Upper lobe of right lung (tissue), 1 donor: Measurements from ENCODE around the gene TMOD3. TPM values are rescaled to one million over a fixed set of nuclear protein-coding genes. Genes with fewer than 3 reads are reported as not detected.

Experiments
- ATAC-seq: fragments of 200-7000 bp; cut with Tn5 transposase; one replicate; pipeline ENCODE4 v1.9.1; 2020; ENCODE audit warnings: mild to moderate bottlenecking, moderate library complexity
- DNase-seq: peaks from one replicate; pipeline ENCODE4 v3.0.0-alpha.2; 2020
- H3K27ac ChIP-seq: fragments of 200-600 bp; one replicate; pipeline ENCODE4 v1.8.0; 2022
- H3K27me3 ChIP-seq: fragments of 200-600 bp; one replicate; pipeline ENCODE4 v1.8.0; 2022; ENCODE audit warnings: mild to moderate bottlenecking
- H3K36me3 ChIP-seq: fragments of 200-600 bp; one replicate; pipeline ENCODE4 v1.8.0; 2022
- H3K4me1 ChIP-seq: fragments of 200-600 bp; one replicate; pipeline ENCODE4 v1.8.0; 2022
- H3K4me3 ChIP-seq: fragments of 200-600 bp; one replicate; pipeline ENCODE4 v1.8.0; 2022; ENCODE audit warnings: mild to moderate bottlenecking
- H3K9me3 ChIP-seq: fragments of 200-600 bp; one replicate; pipeline ENCODE4 v1.8.0; 2022
- CTCF ChIP-seq: fragments of 200-600 bp; IDR thresholded peaks from one replicate; pipeline ENCODE4 v1.8.0; 2022; ENCODE audit warnings: antibody characterized with exemption
- intact Hi-C: fragments of 100-400 bp; cut with DNase I; formaldehyde crosslinking; loops from one replicate; pipeline ENCODE4 v1.11.0; 2022
- total RNA-seq: library from RNA; stranded (reverse); fragmentation: NEBNext Ultra II Directional; extraction: Animal tissue kit (Norgen Biotek cat#: 25700); gene quantifications from one replicate; pipeline ENCODE4 v1.2.1, GENCODE V29; 2021
- donor health status: DM: no; HTN: yes; CAD: no; lungs with severe emphysema.

The TMOD3 gene
- total RNA-seq, 1 donor from 2014 or later: 78.4 TPM

DNA sequence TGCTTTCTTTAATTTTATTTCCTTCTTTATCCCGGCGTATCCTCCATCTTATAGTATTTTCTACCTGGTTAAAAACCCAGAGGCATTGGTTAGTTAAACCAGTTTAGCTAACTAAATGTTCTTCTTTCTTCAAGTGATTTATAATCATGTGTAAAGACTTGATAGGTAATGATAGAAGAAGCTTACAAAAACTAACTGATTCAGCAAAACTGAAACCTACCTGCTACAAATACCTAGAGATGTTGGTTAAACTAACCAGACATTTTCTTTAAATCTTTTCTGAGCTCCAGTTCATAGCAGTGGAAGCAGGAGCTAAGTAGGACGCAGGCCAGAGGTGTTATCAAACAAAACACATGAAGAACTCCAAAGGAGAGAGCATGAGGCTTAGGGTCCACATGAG lies 97.4 kb downstream of the TMOD3 start:
- ATAC-seq: no peak
- TF ChIP-seq CTCF: no peak

DNA sequence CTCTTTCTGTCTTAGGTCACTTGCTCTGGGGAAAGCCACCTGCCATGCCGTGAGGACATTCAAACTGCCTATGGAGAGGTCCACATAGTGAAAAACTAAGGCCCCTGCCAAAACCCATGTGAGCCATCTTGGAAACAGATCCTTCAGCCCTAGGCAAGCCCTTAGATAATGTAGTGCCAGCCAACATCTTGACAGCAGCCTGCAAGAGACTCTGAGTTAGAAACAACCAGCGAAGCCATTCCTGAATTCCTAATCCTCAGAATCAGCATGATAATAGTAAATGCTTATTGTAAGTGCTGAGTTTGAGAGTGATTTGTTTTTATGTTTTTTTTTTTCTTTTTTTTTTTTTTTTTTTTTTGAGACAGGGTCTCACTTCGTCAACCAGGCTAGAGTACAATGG lies 101.6 kb downstream of the TMOD3 start:
- intact Hi-C loops: no loop called here
- ATAC-seq (no peak), DNase-seq (no peak)
- H3K36me3 ChIP-seq: peaks cover 24% of the 10 kb centered on the region
- no peak overlapping the region for H3K4me3 ChIP-seq
- no peak overlapping the region for H3K27ac ChIP-seq
- H3K27me3 ChIP-seq: no peaks in the 10 kb centered on the region
- no peak for TF ChIP-seq CTCF
- H3K9me3 ChIP-seq: no peaks in the 10 kb centered on the region
- H3K4me1 ChIP-seq: no peaks in the 10 kb centered on the region

More for the DNA sequence above, 97.4 kb downstream of the TMOD3 start:
- DNase-seq: no peak
- Histone ChIP-seq H3K27me3 (no peaks in the 10 kb centered on the region), H3K27ac (no peak overlapping the region), H3K36me3 (peaks cover 44% of the 10 kb centered on the region), H3K4me1 (no peaks in the 10 kb centered on the region), H3K4me3 (no peak overlapping the region), H3K9me3 (no peaks in the 10 kb centered on the region)
- intact Hi-C loops: no loop called here

DNA sequence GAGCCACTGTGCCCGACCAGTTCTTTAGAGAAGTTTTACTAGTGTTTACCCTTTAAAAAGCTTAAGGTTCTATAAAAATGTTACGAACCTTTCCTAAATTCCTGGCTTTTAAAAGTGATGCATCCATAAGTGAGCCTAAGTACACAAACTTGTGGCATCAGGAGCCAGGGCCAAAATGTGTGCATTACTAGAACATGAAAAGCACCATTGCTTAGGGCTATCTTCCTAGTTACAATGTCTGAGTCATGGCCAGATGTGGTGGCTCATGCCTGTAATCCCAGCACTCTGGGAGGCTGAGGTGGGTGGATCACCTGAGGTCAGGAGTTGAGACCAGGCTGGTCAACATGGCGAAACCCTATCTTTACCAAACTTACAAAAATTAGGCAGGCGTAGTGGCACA lies 102.2 kb downstream of the TMOD3 start:
- Histone ChIP-seq H3K27ac (no peak overlapping the region), H3K27me3 (no peaks in the 10 kb centered on the region), H3K4me1 (no peaks in the 10 kb centered on the region), H3K4me3 (no peak overlapping the region), H3K36me3 (peaks cover 30% of the 10 kb centered on the region), H3K9me3 (no peaks in the 10 kb centered on the region)
- no peak for DNase-seq
- ATAC-seq: no peak
- intact Hi-C loops: no loop called here
- TF ChIP-seq CTCF: no peak

DNA sequence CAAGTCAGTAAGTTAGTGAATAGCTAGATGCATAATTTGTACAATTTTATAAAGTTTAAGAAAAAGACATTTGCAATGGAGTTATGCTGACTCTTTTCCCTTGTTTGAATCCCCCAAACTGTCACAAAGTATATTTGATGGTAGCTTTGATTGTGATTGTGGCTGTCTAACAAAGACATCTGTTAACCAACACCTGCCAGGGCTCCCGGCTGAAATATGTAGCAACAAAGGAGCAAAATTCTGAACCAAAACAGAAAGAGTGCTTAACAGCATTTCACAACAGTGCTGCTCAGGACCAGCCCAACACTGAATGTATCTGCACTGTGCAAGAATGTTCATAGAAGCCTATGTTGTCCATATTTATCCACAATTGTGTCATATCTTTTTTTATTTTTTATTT lies 102.7 kb downstream of the TMOD3 start:
- Histone ChIP-seq H3K9me3 (no peaks in the 10 kb centered on the region), H3K27me3 (no peaks in the 10 kb centered on the region), H3K4me1 (no peaks in the 10 kb centered on the region), H3K4me3 (no peak overlapping the region), H3K36me3 (peaks cover 35% of the 10 kb centered on the region), H3K27ac (no peak overlapping the region)
- no peak for DNase-seq
- TF ChIP-seq CTCF: no peak
- intact Hi-C loops: no loop called here
- no peak for ATAC-seq

DNA sequence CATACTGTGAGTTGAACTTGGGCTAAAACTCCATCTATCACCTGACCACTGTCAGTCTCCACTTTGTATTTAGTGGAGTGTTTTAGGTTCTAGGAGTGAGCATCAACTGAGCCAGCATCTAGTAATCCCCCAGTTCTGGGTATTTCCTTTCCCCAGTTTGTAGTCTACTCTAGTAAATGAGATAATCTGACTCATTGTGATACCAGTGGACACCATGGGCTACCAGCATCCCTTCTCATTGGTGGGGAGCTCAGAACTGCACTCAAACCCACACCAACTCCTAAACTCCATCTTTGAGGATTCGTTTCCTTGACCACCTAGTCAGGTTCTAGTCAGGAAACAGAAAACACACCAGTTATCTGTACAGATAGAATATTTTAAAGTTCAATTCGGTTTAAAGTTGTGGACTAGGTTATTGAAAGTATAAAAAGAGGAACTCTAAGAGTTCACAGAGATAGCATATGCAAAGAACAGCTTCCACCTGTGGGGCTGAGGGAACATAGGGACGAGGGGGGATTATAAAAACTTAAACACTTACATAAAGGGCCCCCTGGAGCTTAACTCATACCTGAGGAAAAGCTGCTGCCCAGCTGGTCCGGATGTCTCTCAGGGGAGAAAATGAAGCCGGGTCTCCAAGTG lies 106.1 kb downstream of the TMOD3 start:
- no peak overlapping the region for H3K4me3 ChIP-seq
- DNase-seq: no peak
- H3K27me3 ChIP-seq: no peaks in the 10 kb centered on the region
- ATAC-seq: no peak
- no peaks in the 10 kb centered on the region for H3K9me3 ChIP-seq
- no peaks in the 10 kb centered on the region for H3K4me1 ChIP-seq
- intact Hi-C loops: no loop called here
- H3K27ac ChIP-seq: no peak overlapping the region
- H3K36me3 ChIP-seq: peaks cover 47% of the 10 kb centered on the region
- TF ChIP-seq CTCF: no peak

DNA sequence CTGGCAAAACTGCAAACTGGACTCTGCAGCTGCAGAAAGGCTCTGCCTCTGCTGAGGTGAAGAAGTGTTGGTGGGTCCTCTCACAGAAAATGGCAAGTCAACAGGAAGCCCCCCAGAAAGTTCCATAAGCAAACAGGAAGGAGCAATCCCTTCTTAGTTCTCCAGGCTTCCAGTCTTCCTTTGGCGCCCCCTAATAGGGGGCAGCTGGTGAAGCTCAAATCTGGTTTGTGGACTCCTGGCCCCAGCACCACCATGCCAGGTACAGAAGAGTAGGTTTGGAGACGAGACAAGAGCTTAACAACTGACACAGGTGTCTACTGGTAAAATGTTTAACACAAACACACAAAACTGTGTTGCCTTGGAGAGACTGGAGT lies 106.6 kb downstream of the TMOD3 start:
- no peak overlapping the region for H3K27ac ChIP-seq
- no peak for ATAC-seq

More for the DNA sequence above, 106.6 kb downstream of the TMOD3 start:
- TF ChIP-seq CTCF: no peak
- intact Hi-C loops: no loop called here
- Histone ChIP-seq H3K4me1 (no peaks in the 10 kb centered on the region), H3K9me3 (no peaks in the 10 kb centered on the region), H3K36me3 (peaks cover 47% of the 10 kb centered on the region), H3K27me3 (no peaks in the 10 kb centered on the region), H3K4me3 (no peak overlapping the region)
- no peak for DNase-seq
